ENCODE results near the gene AMN. TPM values are rescaled to one million over a fixed set of nuclear protein-coding genes. Genes with fewer than 3 reads are reported as not detected.

AMN gene
- total and polyA plus RNA-seq, 9 of the 15 experiments (the other 6 are each of a cell fraction or from before 2014, with no cell fraction given): 0.04 to 0.14 TPM; not detected in 7

- Histone ChIP-seq H3K4me1 (replicated peaks in 1 of 2; ENCODE audit: control insufficient read depth in 2 of 2, insufficient read depth in 2 of 2, low read length in 2 of 2) (peaks cover 0 to 7% of the 10 kb centered on the region in 2 experiments; a peak in 2 of 5 replicates), H3K36me3 (ENCODE audit: control insufficient read depth, insufficient read depth, low read length) (peaks cover 24% of the 10 kb centered on the region; the same call in 2 of the 3 replicates), H2AFZ (ENCODE audit: low read depth, low read length) (no peak overlapping the region), H3K27me3 (ENCODE audit: control insufficient read depth in 2 of 2, insufficient read depth in 2 of 2, low read length in 2 of 2) (no peaks in the 10 kb centered on the region), H4K20me1 (replicated peaks; ENCODE audit: control insufficient read depth, insufficient read depth, low read length) (no peaks in the 10 kb centered on the region), H3K27ac (ENCODE audit: extremely low read depth, low read depth, low read length) (no peak overlapping the region), H3K4me3 (no peak overlapping the region), H3K9me3 (replicated peaks; ENCODE audit: control insufficient read depth, insufficient read depth, low read depth, low read length) (no peaks in the 10 kb centered on the region), H3K9me1 (ENCODE audit: control insufficient read depth, insufficient read depth, low read length) (no peaks in the 10 kb centered on the region), H3K4me2 (ENCODE audit: insufficient read depth, low read length) (no peak overlapping the region), H3K79me2 (ENCODE audit: control insufficient read depth, insufficient read depth, low read length) (no peaks in the 10 kb centered on the region), H3K9ac (ENCODE audit: insufficient read depth in 1 of 2, low read depth in 2 of 2, low read length in 2 of 2) (no peak overlapping the region)
- WGBS (ENCODE audit: insufficient coverage, low coverage, missing lambda C conversion rate): 68% methylated on average over 8 of the region's 8 CpGs
- DNase-seq (ENCODE audit: extremely low read depth in 1 of 4, low spot score in 3 of 4): no peak
- no peak for TF ChIP-seq FOXP4 (CRISPR knock-in tag; IDR thresholded peaks at IDR 0.05; ENCODE audit: borderline replicate concordance)
- TF ChIP-seq BRD9 (IDR thresholded peaks at IDR 0.05; ENCODE audit: low read depth, partially characterized antibody): no peak
- TF ChIP-seq CHD7 (IDR thresholded peaks at IDR 0.05; ENCODE audit: low read depth, low read length): no peak
- no peak for TF ChIP-seq ZKSCAN8 (CRISPR knock-in tag; IDR thresholded peaks at IDR 0.05)
- intact Hi-C loops (cut with micrococcal nuclease) (no loop called here), in situ Hi-C loops (cut with MboI) (no loop called here)
- POLR2A ChIA-PET: interaction anchor here (0.7 to 1.2 kb wide), 2 partner anchors 54 to 64 kb away, joined by 3 to 4 read pairs; no protein-coding TSS in a partner anchor
- no TSS peak for BruUV-seq (replicated peaks)
- CTCF ChIA-PET (ENCODE audit: low intra/inter-chr PET ratio): no interaction called here
- FAIRE-seq: no peak
- no peak for ATAC-seq
Observed at GRCh38 chr14:102955636-102956408, 33.4 kb downstream of the AMN start.
